Measurements from ENCODE around the gene SEC61A1.

The SEC61A1 gene

GRCh38 chr3:128083980-128084674 is 31.9 kb downstream of the SEC61A1 start:
- peak; percentile 49 for DNase-seq (ENCODE audit: low read depth, low spot score)
- no peak overlapping the region for H3K4me3 ChIP-seq (ENCODE audit: low read depth, low read length)
- in situ Hi-C loops (cut with HindIII; ENCODE audit: low sequenced_read_pairs) = no loop called here
- TF ChIP-seq, protein P1, sequence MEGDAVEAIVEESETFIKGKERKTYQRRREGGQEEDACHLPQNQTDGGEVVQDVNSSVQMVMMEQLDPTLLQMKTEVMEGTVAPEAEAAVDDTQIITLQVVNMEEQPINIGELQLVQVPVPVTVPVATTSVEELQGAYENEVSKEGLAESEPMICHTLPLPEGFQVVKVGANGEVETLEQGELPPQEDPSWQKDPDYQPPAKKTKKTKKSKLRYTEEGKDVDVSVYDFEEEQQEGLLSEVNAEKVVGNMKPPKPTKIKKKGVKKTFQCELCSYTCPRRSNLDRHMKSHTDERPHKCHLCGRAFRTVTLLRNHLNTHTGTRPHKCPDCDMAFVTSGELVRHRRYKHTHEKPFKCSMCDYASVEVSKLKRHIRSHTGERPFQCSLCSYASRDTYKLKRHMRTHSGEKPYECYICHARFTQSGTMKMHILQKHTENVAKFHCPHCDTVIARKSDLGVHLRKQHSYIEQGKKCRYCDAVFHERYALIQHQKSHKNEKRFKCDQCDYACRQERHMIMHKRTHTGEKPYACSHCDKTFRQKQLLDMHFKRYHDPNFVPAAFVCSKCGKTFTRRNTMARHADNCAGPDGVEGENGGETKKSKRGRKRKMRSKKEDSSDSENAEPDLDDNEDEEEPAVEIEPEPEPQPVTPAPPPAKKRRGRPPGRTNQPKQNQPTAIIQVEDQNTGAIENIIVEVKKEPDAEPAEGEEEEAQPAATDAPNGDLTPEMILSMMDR (IDR thresholded peaks at IDR 0.05; ENCODE audit: low read depth, low read length) = no peak

DNA sequence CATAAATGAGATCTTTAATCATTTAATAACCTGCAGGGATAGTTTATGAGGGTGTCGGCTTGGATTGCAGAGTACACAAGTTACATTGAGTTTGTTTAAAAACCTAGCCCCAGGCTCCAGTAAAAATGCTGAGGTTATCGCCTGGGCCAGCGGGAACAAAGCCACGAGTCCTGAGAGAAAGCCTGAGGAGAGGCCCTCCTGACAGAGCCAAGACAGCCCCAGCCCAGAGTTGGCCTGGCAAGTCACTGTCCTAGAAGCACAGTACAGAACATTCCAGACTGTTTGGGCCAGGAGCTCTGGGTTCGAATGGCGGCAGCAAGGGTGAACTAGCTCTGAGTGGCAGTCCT is 32.4 kb downstream of the SEC61A1 start:
- no peak for DNase-seq (ENCODE audit: low read depth, low spot score)
- in situ Hi-C loops (cut with HindIII; ENCODE audit: low sequenced_read_pairs) = no loop called here
- TF ChIP-seq, protein P1 (IDR thresholded peaks at IDR 0.05; ENCODE audit: low read depth, low read length) = no peak

DNA sequence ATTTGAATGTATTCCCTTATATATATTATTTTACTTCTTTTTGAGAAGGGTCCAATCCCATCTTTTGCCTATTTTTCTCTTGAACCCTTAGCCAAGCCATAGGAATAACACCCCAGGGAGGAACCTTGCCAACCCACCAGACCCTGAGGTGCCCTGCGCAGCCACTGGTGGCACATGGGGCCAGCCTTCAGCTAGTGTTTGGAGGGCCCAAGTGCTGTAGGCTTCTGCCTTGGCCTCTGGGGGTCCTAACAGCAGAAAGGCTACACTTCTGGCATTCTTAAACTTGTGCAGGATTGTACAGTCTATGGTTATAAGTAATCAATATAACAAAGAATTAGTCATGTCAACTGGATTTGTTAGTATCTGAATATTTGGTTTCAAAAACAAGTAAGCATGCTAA is 36.9 kb downstream of the SEC61A1 start:
- TF ChIP-seq, protein P1 (IDR thresholded peaks at IDR 0.05; ENCODE audit: low read depth, low read length) = no peak
- in situ Hi-C loops (cut with HindIII; ENCODE audit: low sequenced_read_pairs) = no loop called here
- DNase-seq (ENCODE audit: low read depth, low spot score) = no peak
- H3K4me3 ChIP-seq (ENCODE audit: low read depth, low read length) = no peak overlapping the region

More for the DNA sequence above, 32.4 kb downstream of the SEC61A1 start:
- no peak overlapping the region for H3K4me3 ChIP-seq (ENCODE audit: low read depth, low read length)

DNA sequence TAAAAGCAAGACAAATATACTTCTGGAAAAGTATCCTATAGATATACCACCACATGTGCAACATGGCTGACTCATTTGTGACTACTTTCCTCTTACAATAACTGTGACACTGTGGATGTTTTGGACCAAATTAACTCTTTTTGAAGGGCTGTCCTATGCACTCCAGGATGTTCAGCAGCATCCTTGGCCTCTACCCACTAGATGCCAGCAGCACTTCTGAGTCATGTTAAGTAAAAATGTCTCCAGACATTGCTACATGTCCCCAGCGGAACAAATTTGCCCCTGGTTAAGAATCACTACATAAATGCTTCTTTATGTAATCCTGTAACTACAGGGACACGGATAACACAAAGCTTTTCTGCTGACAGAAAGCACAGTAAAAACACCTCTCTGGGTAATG is 39.3 kb downstream of the SEC61A1 start:
- no peak overlapping the region for H3K4me3 ChIP-seq (ENCODE audit: low read depth, low read length)
- DNase-seq (ENCODE audit: low read depth, low spot score) = no peak
- TF ChIP-seq, protein P1 (IDR thresholded peaks at IDR 0.05; ENCODE audit: low read depth, low read length) = no peak
- in situ Hi-C loops (cut with HindIII; ENCODE audit: low sequenced_read_pairs) = no loop called here

GRCh38 chr3:128094295-128095151 is 42.3 kb downstream of the SEC61A1 start:
- TF ChIP-seq, protein P1 (IDR thresholded peaks at IDR 0.05; ENCODE audit: low read depth, low read length) = no peak
- no peak overlapping the region for H3K4me3 ChIP-seq (ENCODE audit: low read depth, low read length)
- in situ Hi-C loops (cut with HindIII; ENCODE audit: low sequenced_read_pairs) = no loop called here
- DNase-seq (ENCODE audit: low read depth, low spot score) = no peak

- TF ChIP-seq, protein P1 (IDR thresholded peaks at IDR 0.05; ENCODE audit: low read depth, low read length) = peak; percentile 86
- in situ Hi-C loops (cut with HindIII; ENCODE audit: low sequenced_read_pairs) = no loop called here
- no peak overlapping the region for H3K4me3 ChIP-seq (ENCODE audit: low read depth, low read length)
- DNase-seq (ENCODE audit: low read depth, low spot score) = peak; percentile 83
These were observed 43.0 kb downstream of the SEC61A1 start for GRCh38 chr3:128095222-128095703.

Data from astrocyte of the spinal cord (primary cell).